NCI-H2029 (cell line): ENCODE measurements around the gene TBC1D19.
"Not testable (repeated sequence)": the region's sequence is repeated elsewhere in the genome, so short reads cannot be mapped to it uniquely, and the experiment has no call there.

Experiments
- DNase-seq: peaks from one replicate; lab custom pipeline; 2025; lab: John Stamatoyannopoulos, UW

TBC1D19 gene

GRCh38 chr4:26685250-26685649, 101.4 kb downstream of the TBC1D19 start:
- DNase-seq: no peak

- no peak for DNase-seq
Observed at GRCh38 chr4:26687728-26688127, 103.8 kb downstream of the TBC1D19 start.

- DNase-seq: no peak
Observed at GRCh38 chr4:26690506-26690905, 106.6 kb downstream of the TBC1D19 start.

- no peak for DNase-seq
Observed at GRCh38 chr4:26692014-26692726, 108.3 kb downstream of the TBC1D19 start.

GRCh38 chr4:26694131-26694530, 110.2 kb downstream of the TBC1D19 start:
- DNase-seq: not testable (repeated sequence)

GRCh38 chr4:26700110-26700509, 116.2 kb downstream of the TBC1D19 start:
- DNase-seq: no peak

GRCh38 chr4:26701095-26701494, 117.2 kb downstream of the TBC1D19 start:
- no peak for DNase-seq

GRCh38 chr4:26701786-26702227, 117.9 kb downstream of the TBC1D19 start:
- DNase-seq: no peak

GRCh38 chr4:26707342-26707741, 123.5 kb downstream of the TBC1D19 start:
- no peak for DNase-seq

- DNase-seq: no peak
Observed at GRCh38 chr4:26709246-26709645, 125.4 kb downstream of the TBC1D19 start.

- DNase-seq: no peak
Observed at GRCh38 chr4:26713563-26714151, 129.8 kb downstream of the TBC1D19 start.

GRCh38 chr4:26715636-26716242, 131.9 kb downstream of the TBC1D19 start:
- no peak for DNase-seq

GRCh38 chr4:26717332-26717731, 133.4 kb downstream of the TBC1D19 start:
- DNase-seq: no peak

GRCh38 chr4:26719954-26720552, 136.2 kb downstream of the TBC1D19 start:
- no peak for DNase-seq

GRCh38 chr4:26721685-26722084, 137.8 kb downstream of the TBC1D19 start:
- no peak for DNase-seq

GRCh38 chr4:26723216-26723615, 139.3 kb downstream of the TBC1D19 start:
- DNase-seq: no peak

- DNase-seq: no peak
Observed at GRCh38 chr4:26724534-26724933, 140.7 kb downstream of the TBC1D19 start.

GRCh38 chr4:26726655-26727387, 142.9 kb downstream of the TBC1D19 start:
- no peak for DNase-seq

- DNase-seq: no peak
Observed at GRCh38 chr4:26727844-26728243, 144.0 kb downstream of the TBC1D19 start.

GRCh38 chr4:26729027-26729426, 145.1 kb downstream of the TBC1D19 start:
- no peak for DNase-seq

GRCh38 chr4:26729547-26729946, 145.7 kb downstream of the TBC1D19 start:
- DNase-seq: no peak

GRCh38 chr4:26731351-26732035, 147.6 kb downstream of the TBC1D19 start:
- no peak for DNase-seq
